Measurements from ENCODE around the gene CACNA1C.

The CACNA1C gene

DNA sequence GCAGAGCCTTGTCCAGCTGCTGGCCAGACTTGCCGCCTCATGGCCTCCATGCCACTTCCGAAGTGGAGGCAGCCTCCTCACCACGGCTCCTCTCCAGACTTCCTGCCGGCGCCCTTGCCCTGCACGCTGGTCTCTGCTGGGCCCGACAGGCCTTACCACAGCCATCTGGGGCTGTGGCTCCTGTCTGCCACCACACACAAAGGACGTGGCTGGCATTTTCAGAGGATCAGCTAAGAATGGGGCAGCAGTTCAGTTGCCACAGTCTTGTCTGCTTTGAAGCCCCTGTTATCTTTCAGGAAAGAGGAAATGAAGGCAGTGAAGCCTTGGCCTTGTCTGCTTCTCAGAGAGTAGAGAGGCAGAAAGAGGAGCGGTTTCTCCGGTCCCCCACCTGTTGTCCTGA lies 564.0 kb downstream of the CACNA1C start:
- no peak overlapping the region for H3K27ac ChIP-seq
- no peak for DNase-seq (ENCODE audit: low read depth, low spot score)

DNA sequence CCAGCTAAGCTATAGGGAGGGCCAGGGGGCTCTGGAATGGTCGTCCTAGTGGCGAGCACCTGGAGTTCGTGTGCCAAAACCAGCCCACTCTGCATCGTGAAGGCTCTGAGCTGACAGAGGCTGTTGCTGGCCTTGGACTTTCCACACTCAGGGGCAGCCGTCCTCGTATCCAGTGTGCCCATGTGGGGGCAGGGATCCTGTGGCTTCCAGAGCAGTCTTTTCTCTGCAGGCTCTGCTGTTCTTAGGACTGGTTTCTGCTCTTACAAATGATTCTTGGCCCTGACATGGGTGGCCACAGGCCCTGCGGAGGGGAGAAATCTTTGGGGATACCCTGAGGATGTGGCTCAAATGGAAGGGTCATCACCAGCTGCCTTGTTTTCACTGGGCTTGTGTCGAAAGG lies 564.6 kb downstream of the CACNA1C start:
- H3K27ac ChIP-seq, result no peak overlapping the region
- no peak for DNase-seq (ENCODE audit: low read depth, low spot score)

DNA sequence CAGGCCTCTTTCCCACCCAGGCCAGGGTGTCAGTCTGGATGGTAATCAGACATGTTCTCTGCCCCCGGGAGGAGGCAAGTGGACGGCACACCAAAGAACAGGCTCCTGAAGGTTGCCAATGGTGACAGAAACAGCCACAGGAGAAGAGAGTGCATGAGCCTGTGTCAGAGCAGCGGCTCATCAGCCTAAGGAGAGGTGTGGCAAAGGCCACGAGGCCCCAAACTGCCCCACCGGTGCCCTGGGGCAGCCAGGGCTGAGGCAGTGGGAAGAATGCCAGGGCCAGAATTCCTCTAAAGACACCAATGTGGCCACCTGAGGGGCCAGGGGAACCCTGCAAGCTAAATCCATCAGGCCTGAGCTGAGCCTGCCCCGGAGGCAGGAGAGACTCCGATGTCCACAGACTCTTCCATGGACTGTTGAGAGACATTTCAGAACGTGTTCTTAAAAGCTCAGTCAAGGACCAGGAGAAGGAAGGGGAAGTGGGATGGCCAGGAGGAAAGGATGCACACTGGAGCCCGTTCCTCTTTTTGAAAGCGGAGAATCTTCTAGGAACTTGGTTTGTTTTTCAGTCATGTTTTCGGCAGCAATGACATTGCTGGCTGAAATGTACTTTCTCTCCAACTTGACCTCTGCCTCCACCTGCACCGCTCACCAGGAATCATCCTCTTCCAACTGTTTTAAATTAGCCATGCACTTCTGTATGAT lies 565.7 kb downstream of the CACNA1C start:
- H3K27ac ChIP-seq, result no peak overlapping the region
- DNase-seq (ENCODE audit: low read depth, low spot score), result no peak

- no peak for DNase-seq (ENCODE audit: low read depth, low spot score)
- H3K27ac ChIP-seq, result no peak overlapping the region
Measured at GRCh38 chr12:2619136-2619535, 566.3 kb downstream of the CACNA1C start.

GRCh38 chr12:2622460-2622859 lies 569.7 kb downstream of the CACNA1C start:
- DNase-seq (ENCODE audit: low read depth, low spot score), result no peak
- H3K27ac ChIP-seq, result no peak overlapping the region

GRCh38 chr12:2623472-2623871 lies 570.7 kb downstream of the CACNA1C start:
- no peak overlapping the region for H3K27ac ChIP-seq
- no peak for DNase-seq (ENCODE audit: low read depth, low spot score)

GRCh38 chr12:2624543-2625288 lies 571.9 kb downstream of the CACNA1C start:
- no peak overlapping the region for H3K27ac ChIP-seq
- DNase-seq (ENCODE audit: low read depth, low spot score), result peak; percentile 34

DNA sequence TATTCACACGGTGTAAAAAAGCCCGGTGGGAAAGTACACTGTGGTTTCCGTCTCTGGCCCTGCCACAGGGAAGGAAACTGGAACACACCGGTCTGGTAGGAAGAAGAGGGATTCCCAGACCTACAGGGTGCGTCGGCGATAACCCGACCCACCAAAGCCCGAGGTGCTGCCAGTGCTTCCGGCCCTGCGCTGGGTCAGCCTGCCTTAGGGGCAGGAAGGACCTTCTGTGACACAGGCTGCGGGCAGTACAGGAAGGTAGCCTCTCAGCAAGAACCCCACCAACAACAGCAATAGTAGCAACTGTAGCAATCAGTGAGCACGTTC lies 572.5 kb downstream of the CACNA1C start:
- DNase-seq (ENCODE audit: low read depth, low spot score), result no peak
- H3K27ac ChIP-seq, result no peak overlapping the region

- no peak for DNase-seq (ENCODE audit: low read depth, low spot score)
- no peak overlapping the region for H3K27ac ChIP-seq
Measured at GRCh38 chr12:2627076-2627834, 574.5 kb downstream of the CACNA1C start.

- no peak overlapping the region for H3K27ac ChIP-seq
- DNase-seq (ENCODE audit: low read depth, low spot score), result no peak
Measured at GRCh38 chr12:2627835-2628191, 575.0 kb downstream of the CACNA1C start.

DNA sequence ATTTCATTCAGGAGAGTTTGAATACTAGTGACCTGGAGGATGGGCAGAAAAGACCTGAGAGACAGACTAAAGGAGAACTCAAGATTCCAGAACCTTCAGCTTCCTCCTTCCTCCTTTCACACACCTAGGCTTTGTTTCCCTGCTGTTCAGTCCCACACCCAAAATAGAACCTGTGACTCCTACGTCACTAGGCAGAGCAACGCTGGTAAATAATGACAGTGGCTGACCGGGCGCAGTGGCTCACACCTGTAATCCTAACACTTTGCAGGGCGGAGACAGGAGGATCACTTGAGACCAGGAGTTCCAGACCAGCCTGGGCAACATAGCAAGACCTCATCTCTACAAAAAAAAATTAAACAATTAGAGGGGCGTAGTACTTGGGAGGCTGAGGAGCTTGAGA lies 575.6 kb downstream of the CACNA1C start:
- no peak for DNase-seq (ENCODE audit: low read depth, low spot score)
- no peak overlapping the region for H3K27ac ChIP-seq

- DNase-seq (ENCODE audit: low read depth, low spot score), result no peak
- no peak overlapping the region for H3K27ac ChIP-seq
Measured at GRCh38 chr12:2629051-2629450, 576.3 kb downstream of the CACNA1C start.

GRCh38 chr12:2631653-2632350 lies 579.0 kb downstream of the CACNA1C start:
- no peak for DNase-seq (ENCODE audit: low read depth, low spot score)
- no peak overlapping the region for H3K27ac ChIP-seq

- no peak overlapping the region for H3K27ac ChIP-seq
- DNase-seq (ENCODE audit: low read depth, low spot score), result no peak
Measured at GRCh38 chr12:2633176-2633824, 580.5 kb downstream of the CACNA1C start.

- no peak for DNase-seq (ENCODE audit: low read depth, low spot score)
Measured at GRCh38 chr12:2633825-2634200, 581.0 kb downstream of the CACNA1C start.

GRCh38 chr12:2634471-2634870 lies 581.7 kb downstream of the CACNA1C start:
- no peak for DNase-seq (ENCODE audit: low read depth, low spot score)

More at GRCh38 chr12:2633825-2634200, 581.0 kb downstream of the CACNA1C start:
- H3K27ac ChIP-seq, result no peak overlapping the region

DNA sequence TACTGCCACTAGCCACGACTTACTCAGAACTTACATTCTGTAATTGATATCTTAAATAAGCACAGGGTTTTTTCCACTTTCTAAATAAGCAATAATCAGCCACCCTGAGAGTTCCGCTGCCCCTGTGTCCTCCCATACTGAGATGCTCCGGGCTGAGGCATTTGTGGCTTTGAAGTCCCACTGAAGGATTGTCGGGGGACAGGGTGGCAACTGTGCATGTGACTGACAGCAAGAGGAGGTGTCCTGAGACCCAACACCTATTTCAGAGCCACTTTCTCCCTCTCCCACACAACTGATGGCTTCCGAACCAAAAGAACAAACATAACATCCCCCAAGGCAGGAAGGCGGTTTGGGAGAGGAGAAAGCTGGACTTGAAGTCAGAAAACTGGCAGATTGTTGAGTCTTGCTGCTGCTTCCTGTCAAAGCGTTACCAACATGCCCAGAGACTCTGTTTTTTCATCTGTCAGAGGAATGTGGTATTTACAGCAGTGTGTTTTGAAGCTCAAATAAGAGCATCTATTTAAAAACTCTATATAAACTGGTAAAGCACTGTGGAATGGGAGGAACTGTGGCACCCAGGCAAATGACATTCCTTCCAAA lies 584.1 kb downstream of the CACNA1C start:
- DNase-seq (ENCODE audit: low read depth, low spot score), result no peak
- no peak overlapping the region for H3K27ac ChIP-seq

More at GRCh38 chr12:2634471-2634870, 581.7 kb downstream of the CACNA1C start:
- H3K27ac ChIP-seq, result no peak overlapping the region

- no peak overlapping the region for H3K27ac ChIP-seq
- DNase-seq (ENCODE audit: low read depth, low spot score), result no peak
Measured at GRCh38 chr12:2637371-2637770, 584.6 kb downstream of the CACNA1C start.

DNA sequence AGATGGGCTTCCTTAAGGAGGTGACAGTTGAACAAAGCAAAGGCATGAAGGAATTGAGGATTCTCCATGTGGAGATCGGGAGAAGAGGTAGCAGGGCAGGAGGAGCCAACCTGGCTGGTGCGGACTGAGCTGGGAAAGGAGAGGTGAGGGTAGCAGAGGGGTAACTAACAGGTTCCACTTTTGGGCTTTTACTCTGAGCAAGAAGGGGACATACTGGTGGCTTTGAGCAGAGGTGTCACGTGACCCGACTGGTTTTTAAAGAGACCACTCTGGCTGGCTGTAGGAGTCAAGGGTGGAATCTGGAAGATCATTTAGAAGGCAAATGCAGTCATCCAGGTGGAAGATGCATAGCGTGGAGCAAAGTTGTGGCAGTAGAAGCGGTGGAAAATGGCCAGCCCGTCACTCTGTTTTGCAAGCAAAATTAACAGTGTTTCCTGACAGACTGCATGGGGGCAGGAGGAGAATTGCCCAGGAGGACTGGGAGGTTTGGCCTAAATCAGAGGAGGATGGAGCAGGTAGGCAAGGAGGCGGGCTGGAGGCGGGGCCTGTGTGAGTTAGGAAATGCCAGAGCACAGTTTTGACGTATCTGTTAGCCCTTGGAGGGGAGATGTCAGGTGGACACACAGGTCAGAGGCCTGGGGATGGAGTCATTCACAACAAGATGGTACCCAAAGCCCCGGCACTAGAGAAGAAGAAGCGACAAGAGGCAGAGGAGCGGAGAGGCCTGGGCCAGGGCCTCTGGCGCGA lies 585.7 kb downstream of the CACNA1C start:
- no peak overlapping the region for H3K27ac ChIP-seq
- no peak for DNase-seq (ENCODE audit: low read depth, low spot score)
